ENCODE measurements around the gene MEA1.

DNA sequence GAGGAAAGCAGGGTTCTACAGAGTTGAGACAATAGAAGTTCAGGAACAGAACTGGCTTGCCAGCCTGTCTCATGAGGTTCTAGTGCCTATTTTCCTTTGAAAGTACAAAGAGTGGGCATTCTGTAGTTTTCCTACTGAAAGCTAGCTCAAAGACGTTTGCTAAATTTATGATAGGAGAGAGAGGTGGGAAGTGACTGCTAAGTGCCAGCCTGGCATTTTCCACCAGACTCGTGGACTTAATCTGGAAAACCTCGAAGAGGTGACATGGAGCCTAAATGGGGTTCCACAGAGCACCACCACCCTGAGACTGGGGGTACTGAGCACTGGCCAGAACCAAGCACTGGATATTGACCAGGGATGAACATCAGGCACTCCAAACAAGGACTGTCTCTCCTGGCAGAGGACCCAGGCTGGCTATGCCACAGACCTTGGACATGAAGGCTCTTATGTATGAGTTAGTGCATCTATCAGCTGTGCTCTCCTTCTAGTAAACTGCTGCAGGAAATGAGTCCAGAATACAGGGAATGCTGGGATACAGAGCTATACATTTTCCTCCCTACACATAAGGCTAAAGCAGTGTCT is 41.9 kb downstream of the MEA1 start:
- TF ChIP-seq, protein P1, sequence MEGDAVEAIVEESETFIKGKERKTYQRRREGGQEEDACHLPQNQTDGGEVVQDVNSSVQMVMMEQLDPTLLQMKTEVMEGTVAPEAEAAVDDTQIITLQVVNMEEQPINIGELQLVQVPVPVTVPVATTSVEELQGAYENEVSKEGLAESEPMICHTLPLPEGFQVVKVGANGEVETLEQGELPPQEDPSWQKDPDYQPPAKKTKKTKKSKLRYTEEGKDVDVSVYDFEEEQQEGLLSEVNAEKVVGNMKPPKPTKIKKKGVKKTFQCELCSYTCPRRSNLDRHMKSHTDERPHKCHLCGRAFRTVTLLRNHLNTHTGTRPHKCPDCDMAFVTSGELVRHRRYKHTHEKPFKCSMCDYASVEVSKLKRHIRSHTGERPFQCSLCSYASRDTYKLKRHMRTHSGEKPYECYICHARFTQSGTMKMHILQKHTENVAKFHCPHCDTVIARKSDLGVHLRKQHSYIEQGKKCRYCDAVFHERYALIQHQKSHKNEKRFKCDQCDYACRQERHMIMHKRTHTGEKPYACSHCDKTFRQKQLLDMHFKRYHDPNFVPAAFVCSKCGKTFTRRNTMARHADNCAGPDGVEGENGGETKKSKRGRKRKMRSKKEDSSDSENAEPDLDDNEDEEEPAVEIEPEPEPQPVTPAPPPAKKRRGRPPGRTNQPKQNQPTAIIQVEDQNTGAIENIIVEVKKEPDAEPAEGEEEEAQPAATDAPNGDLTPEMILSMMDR (tag by site-specific recombination; IDR thresholded peaks at IDR 0.05) = no peak
- TF ChIP-seq ZNF302 (tag by site-specific recombination; IDR thresholded peaks at IDR 0.05; ENCODE audit: low read depth) = no peak
- TF ChIP-seq MZF1 (tag by site-specific recombination; IDR thresholded peaks at IDR 0.05; ENCODE audit: borderline replicate concordance) = no peak
- TF ChIP-seq ZNF549 (tag by site-specific recombination; IDR thresholded peaks at IDR 0.05) = no peak
- no peak for TF ChIP-seq ZNF292 (tag by site-specific recombination; IDR thresholded peaks at IDR 0.05; ENCODE audit: borderline replicate concordance, low read depth)
- no peak for TF ChIP-seq ZNF623 (tag by site-specific recombination; IDR thresholded peaks at IDR 0.05)
- TF ChIP-seq KLF10 (tag by site-specific recombination; IDR thresholded peaks at IDR 0.05) = no peak
- TF ChIP-seq PATZ1 (tag by site-specific recombination; IDR thresholded peaks at IDR 0.05) = no peak
- TF ChIP-seq ZNF138 (tag by site-specific recombination; IDR thresholded peaks at IDR 0.05; ENCODE audit: borderline replicate concordance) = no peak
- no peak for TF ChIP-seq KLF17 (tag by site-specific recombination; IDR thresholded peaks at IDR 0.05)
